ENCODE data around the gene CNGA3.

GRCh38 chr2:98416383-98417159 lies 70.3 kb downstream of the CNGA3 start:
- TF ChIP-seq, protein P1, sequence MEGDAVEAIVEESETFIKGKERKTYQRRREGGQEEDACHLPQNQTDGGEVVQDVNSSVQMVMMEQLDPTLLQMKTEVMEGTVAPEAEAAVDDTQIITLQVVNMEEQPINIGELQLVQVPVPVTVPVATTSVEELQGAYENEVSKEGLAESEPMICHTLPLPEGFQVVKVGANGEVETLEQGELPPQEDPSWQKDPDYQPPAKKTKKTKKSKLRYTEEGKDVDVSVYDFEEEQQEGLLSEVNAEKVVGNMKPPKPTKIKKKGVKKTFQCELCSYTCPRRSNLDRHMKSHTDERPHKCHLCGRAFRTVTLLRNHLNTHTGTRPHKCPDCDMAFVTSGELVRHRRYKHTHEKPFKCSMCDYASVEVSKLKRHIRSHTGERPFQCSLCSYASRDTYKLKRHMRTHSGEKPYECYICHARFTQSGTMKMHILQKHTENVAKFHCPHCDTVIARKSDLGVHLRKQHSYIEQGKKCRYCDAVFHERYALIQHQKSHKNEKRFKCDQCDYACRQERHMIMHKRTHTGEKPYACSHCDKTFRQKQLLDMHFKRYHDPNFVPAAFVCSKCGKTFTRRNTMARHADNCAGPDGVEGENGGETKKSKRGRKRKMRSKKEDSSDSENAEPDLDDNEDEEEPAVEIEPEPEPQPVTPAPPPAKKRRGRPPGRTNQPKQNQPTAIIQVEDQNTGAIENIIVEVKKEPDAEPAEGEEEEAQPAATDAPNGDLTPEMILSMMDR (conservative IDR thresholded peaks at IDR 0.05; ENCODE audit: low read depth, low read length) = no peak
- no peak for TF ChIP-seq EZH2phosphoT487 (IDR thresholded peaks at IDR 0.05; ENCODE audit: borderline replicate concordance, low read length)
- TF ChIP-seq EZH2 (IDR thresholded peaks at IDR 0.05; ENCODE audit: low read length, unreplicated experiment) = no peak

All from PC-3 (cell line).